Amygdala (tissue), 56 donors: Measurements from ENCODE around the gene ZAR1.

Experiments
- DNase-seq, 56 donors: peaks; one replicate each; lab custom pipeline; 2025; lab: John Stamatoyannopoulos, UW

ZAR1 gene

DNA sequence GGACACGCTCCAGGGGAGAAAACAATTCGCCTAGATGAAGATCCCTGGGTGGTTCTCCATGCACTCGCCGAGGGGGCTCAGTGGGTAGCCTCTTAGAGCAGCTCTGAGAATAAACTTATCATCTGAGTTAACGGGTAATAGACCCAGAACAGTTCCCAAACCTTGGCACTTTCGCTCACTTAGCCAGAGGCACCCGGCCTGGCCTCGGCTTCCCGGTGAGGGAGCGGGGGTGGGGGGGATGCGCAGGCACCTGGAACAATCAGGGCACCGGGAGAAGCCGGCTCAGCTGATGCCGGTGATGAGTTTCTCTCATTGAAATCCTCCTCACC lies 405 bp upstream of the ZAR1 start:
- no peak for DNase-seq

DNA sequence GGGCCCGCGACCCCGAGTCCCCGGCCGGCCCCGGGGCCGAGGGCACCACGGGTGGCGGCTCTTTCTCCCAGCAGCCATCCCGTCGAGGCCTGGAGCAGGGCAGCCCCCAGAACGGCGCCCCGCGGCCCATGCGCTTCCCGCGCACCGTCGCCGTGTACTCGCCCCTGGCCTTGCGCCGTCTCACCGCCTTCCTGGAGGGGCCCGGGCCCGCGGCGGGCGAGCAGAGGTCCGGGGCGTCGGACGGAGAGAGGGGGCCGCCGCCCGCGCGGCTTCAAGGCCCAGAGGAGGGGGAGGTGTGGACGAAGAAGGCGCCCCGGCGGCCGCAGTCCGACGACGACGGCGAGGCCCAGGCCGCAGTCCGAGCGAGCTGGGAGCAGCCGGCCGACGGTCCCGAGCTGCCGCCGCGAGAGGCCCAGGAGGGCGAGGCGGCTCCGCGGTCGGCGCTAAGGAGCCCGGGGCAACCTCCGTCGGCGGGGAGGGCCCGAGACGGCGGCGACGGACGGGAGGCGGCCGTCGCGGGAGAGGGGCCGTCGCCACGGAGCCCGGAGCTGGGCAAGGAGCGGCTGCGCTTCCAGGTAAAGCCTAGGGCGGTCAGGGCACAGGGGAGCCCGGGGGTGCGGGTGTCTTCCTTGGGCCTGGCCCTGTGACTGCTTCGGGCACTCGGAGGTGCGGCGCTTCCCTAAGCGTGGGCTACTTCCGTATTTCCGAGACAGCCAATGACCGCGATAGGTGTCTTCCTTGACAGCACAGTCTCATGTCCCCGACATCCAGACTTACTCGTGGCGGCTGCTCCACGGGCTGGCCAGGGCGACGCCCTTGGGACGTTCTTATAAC lies 845 bp downstream of the ZAR1 start:
- DNase-seq = no peak

DNA sequence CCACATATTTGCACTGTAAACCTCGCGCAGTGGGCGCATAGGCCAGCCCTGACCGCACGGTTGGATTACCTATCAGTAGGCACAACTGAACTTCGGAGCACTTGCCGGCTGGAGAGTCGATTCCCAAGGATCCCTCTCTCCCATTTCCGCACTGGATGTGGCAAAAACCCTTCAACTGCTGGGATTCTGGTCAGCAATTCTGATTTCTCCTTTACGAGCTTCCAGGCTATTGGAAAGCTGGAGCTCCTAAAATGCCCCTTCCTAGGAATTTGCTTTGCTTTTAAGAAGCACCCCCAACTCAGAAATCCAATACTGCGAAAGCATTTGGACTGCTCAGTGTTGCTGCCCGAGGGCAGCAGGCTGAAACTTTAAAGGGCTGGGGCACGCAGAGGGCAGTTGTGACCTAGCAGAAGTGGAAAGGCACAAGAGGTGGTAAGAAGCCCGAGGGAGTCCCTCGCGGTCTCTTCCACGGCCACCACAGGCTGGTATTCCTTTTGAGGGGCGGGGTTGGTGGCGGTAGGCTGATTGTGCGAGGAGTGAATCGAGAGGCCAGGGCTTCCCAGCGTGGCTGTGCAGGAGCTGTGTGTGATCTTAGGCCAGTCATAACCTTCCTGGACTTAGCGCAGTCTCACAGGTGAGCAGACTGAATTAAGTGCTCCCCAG lies 1.6 kb downstream of the ZAR1 start:
- no peak for DNase-seq

DNA sequence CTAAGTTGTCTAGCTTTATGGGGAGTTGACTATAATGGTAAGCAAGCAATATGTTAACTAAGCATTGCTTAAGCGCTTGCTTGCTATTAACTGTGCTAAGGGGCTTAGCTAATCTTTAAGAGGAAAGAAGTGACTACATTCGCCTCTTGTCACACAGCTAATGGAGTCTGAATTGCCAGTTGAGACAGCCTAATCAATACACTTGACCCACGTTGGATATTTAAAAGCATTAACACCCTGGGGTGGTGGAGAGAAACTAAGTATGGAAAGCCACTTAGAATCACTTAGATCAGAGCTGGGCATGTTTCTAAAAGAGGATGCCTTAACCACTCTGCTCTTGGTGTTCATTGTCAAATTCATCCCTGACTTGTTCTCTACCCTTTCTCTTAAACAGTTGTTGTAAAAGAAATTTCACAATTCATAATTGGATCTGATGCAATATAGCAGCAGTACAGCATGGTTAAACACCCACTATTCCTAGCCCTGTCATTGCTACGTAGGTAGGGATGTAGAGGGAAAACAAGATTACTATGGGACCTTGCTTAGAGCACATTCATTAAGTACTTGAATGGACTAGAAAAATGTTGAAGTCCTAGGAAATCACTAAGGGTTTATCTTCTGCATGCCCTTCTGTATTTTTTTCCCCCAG lies 3.5 kb downstream of the ZAR1 start:
- no peak for DNase-seq

DNA sequence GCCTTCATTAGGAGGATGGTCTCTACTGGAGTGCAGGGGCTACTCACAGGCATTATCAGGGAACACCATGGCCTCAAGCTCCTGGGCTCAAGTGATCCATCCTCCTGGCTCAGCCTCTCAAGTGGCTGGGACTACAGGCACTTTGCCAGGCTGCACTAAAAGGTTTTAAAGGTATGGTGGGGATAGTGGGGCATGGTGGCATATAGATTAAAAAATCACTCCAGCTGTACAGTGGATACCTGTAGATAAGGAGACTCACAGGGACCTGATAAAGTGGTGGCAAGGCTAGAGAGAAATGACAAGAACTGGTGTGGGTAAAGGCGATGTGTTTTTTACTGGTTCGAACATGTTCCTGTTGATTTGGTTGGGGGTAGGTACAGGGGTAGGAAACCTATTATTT lies 5.9 kb downstream of the ZAR1 start:
- no peak for DNase-seq

DNA sequence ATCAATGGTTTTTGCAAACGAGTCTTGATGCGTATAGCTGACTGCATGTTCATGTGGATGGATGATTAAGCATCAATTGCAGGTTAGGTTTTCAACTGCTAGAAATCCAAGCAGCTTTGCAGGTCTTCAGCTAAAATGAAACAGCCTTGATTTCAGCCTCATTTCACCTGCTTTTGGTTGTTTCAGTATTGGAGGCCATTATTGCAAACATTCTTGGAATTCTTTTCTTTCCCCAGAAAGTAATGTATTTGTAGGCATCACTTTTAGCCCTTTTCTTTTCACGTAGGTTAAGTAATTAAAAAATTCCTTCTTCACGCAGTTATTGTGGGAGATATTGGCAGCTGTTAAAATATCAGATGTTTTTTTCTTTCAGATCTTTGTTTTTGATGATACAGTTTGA lies 8.8 kb downstream of the ZAR1 start:
- no peak for DNase-seq

DNA sequence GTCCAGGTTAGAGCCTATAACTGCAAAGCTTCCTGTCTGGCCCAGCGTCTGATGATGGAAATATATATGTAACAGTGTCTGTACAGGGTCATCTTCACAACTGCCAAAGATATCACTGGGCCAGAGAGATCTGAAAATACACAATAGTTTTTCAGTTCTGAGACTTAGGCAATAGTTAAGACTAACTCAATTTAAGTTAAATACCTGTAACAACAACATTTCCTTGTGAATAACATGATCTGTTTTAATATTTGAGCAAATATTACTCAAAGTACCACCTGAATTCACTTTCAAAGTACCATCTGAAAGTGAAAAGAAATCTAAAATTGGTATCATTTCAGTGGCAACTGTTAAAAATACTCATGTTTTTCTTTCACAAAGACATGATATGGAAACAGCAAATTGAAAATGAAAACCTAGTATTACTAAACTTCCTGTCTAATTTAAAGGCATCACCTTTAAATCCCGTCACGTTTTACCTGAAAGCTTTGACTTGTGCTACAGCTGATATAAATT lies 9.6 kb downstream of the ZAR1 start:
- no peak for DNase-seq

DNA sequence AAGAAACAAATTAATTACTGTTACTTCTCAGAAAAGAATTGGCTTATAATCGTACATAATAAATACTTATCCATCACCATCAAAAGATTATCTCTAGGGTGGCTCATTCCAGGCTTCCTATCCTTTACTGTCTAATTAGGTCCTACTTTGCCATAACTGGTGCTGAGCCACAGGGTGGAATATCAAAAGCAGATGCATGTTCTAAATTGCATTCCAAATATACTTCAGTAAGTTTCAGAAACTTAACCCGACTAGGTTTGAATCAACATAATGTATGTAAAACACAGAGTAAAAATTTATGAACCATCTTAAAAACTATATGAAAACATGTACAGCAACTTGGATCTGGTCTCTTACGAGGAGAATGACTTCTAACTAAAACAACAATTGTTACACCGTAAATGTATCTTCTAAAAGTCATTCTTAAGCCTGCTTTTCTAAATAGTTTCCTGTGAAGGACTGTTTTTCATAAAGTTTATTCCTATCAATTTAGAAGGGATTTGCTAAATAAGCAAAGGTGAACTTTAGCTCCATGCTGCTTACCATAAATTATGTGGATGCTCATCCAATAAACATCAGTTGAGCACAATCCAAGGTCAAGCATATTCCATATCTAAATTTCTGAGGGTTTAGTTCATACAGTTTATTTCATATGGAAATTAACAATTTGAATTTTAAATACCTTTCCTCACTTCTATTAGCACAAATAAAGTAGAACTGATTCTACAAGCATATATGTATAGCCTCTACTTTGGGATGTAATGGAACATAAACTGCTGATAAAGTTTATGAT lies 13.4 kb downstream of the ZAR1 start:
- DNase-seq = no peak

DNA sequence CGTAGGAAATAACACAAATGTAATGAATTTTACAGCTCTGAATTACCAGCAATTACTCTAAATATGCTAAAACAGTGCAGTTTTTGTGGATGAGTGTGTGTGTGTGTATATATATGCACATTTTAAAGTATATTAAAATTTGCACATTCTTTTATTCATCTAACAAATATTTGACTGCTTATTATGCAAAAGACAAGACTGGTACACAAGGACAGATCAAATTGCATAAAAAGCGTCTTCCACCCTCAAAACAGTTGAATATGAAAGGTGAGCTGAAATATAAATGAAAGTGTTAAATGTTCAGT lies 13.9 kb downstream of the ZAR1 start:
- DNase-seq = no peak

DNA sequence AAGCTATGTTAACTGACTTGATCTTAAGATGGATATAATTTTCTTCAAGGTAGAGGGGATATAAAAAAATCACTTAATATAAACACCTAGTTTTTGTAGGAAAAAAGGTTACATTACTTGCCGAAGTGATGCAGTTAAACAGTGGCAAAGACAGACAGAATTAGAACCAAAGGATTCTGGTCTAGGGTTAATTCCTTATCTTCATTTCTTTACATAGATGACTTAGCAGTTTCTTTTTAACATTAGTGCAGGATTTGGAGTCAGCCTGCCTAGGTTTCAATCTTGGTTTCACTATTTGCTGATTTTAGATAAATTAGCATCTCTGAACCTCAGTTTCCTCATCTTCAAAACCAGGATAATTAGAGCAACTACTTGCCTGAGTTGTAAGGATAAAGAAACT lies 14.3 kb downstream of the ZAR1 start:
- no peak for DNase-seq

DNA sequence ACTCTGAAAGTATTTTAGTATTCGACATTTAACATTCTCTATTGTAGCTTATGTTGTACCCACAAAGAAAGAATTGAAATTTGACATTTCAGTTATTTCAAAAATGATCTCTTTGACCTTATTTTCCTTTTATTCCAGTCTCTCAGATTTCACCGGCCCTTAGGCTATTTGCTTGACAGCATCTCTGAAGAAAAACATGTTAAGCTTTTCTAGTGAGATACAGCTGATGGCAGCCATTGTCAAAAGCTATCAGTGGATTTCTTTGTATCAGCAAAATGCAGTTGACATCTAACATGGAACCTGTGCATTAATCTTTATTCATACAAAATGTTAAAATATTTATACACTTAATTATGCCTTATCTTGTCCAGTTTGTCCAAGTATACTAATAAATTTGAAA lies 16.7 kb downstream of the ZAR1 start:
- no peak for DNase-seq

DNA sequence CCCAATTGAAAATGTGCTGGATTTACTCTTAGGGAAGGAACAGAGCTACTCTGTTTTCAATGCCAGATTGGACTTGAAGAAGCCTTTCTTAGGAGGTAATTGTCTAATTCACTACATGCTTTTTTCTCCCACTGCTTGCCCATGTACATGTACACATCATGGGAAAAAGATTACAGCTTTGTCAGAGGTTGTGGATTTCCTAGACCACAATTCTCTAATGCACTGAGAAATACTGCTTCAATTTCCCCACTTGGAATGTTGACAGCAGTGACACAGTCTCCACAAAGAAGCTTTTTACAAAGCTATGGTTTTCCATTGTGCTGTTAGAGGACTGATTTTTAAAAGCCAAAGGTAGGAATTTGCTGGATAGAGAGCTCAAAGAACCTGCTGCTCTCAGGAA lies 19.5 kb downstream of the ZAR1 start:
- no peak for DNase-seq

DNA sequence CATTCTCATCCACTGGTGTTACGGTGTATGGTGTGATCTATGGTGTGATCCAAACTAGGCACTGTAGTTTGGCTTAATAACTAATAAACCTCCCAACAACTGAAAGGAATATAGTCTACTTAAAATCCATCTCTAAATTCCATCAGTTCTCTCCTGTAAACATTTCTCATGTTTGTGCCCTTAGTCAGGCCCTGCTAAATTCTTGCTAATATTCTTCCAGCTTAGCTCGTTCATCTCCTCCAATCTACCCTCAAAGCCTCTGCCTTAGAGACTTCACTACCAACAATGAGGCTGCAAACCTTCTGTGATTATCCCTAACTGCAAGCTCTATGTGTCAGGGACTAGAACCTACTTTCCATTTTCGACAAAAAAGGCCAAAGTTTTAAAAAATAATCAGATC lies 28.1 kb downstream of the ZAR1 start:
- DNase-seq = no peak

DNA sequence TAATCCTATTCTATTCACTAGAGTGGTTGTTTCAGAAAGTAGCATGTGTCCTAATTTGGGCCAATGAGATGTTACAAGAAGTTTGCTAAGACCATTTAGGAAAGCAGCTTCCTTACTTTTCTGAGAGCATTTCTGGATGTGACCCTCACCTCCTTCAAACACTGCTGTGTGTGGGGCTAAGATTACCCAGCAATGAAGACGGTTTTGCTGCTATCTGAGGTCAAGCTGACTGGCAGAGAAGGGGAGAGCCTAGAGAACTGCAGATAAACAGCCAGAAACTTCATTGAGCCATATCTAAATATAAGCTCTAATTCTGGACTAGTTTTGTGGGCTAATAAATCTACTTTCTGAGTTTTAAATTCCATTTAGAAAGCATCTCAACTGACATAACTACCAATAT lies 36.4 kb downstream of the ZAR1 start:
- no peak for DNase-seq

DNA sequence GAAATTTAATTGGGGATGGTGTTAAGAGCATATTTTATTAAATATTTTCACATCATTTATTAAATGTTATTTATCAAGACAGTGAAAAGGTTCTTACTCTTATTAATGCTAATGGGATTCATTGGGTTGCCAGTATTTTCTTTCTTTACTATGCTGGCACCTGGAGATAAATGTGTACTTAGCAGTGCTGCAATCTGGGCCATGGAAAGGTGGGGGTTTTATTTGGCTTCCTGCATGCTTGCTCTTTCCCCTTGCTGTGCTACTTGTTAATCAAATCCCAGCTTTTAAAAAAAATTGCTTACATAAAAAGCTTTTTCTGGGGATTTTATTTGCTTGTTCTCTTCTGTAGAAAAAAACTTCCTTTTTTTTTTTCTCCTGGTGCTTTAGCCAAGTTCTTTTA lies 48.3 kb downstream of the ZAR1 start:
- no peak for DNase-seq

DNA sequence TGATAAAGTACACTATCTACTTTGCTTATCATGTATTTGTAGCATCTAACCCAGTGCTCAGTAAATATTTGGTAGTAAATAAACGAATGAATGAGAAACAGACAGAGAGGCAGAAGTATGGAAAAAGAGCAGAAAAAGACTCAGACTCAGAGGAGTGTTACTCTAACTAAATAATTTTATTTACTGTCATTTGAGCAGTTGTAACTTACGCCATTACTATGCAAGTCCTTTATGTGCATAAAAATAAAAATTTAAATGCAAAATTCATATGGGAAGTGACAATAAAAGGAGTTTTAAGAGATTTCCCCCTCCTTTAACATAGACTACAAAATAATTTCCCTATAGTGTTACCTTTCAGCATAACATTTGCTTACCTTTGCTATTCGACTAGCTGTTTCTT lies 49.5 kb downstream of the ZAR1 start:
- DNase-seq = no peak

DNA sequence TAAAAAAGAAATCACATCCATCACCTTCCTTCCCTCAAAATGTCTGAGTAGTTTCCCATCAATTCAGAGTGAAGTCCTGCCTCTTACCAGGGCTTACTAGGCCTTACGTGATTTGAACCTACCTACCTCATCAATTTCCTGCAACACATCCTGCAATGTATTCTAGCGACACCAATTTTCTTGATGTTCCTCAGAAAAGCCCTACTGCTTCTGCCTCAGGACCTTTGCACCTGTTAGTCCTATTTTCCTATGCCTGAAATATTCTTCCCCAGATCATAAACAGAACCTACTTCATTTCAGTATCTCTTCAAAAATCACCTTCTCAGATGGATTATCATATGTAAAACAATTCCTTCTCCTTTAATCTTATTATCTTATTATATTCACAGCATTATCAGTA lies 52.8 kb downstream of the ZAR1 start:
- no peak for DNase-seq

DNA sequence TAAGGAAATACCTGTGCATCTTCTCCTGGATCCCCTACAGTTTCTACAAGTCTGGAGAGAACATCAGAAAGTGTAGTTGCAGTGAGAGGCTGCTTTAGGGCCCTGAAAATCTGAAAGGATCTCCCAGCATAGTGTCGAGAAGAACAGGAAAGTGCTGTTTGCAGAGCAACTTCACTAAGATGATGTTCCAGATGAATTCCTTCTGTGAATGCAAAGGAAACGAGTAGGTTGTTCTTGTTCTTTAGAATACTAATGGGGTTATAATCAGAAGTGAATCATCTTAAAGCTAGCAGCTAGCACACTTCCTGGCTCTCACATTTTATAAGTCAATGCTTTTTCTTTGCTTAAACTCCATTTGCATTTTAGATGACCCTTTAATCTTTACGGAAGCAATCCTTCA lies 53.7 kb downstream of the ZAR1 start:
- DNase-seq = no peak
